B cell (primary cell): ENCODE data around the gene MED17. TPM values are rescaled to one million over a fixed set of nuclear protein-coding genes. Genes with fewer than 3 reads are reported as not detected.

Experiments
- ATAC-seq: fragments of 200-7000 bp; cut with Tn5 transposase; one replicate; pipeline ENCODE4 v1.10.0; 2021; ENCODE audit warnings: low read depth, mild to moderate bottlenecking, moderate number of reproducible peaks, moderate library complexity
- CTCF ChIA-PET: fragments of 350-600 bp; sonication (Branson Sonifier 250); formaldehyde crosslinking; loops from one replicate; lab custom pipeline; 2021; ENCODE audit warnings: antibody characterized with exemption, inconsistent platforms; lab: Charles Lee
- POLR2A ChIA-PET: fragments of 350-600 bp; sonication (Branson Sonifier 250); formaldehyde crosslinking; loops from one replicate; lab custom pipeline; 2021; ENCODE audit warnings: antibody characterized with exemption; lab: Charles Lee
- DNase-seq: peaks from one replicate; pipeline ENCODE4 v3.0.0; 2013
- H2AFZ ChIP-seq: 2 replicates; pipeline ENCODE4 v1.6.1; 2012; ENCODE audit warnings: mild to moderate bottlenecking, low read depth, low read length; ENCODE audit not compliant: insufficient read depth, poor library complexity, severe bottlenecking
- H3K27ac ChIP-seq, 2 donors: 1 replicate in 1 of 2; 2 replicates in 1 of 2; pipeline ENCODE4 v1.5.1; 2012 to 2013; ENCODE audit warnings: low read length in 2 of 2, mild to moderate bottlenecking in 2 of 2, moderate library complexity in 1 of 2
- H3K27me3 ChIP-seq, 4 experiments: fragments of 200-600 bp in 1 of 4; sonication (generic) in 1 of 4; replicated peaks in 1 of 4; 1 replicate in 2 of 4; 2 replicates in 2 of 4; pipeline versions ENCODE4 v1.6.1 to v1.7.0; 2013 to 2016; ENCODE audit warnings: low read length in 3 of 4, mild to moderate bottlenecking in 2 of 4, mixed read lengths in 1 of 4, moderate library complexity in 1 of 4; ENCODE audit not compliant: insufficient read depth in 4 of 4, control insufficient read depth in 3 of 4; ENCODE audit errors: control extremely low read depth in 1 of 4
- H3K36me3 ChIP-seq, 2 experiments: replicated peaks in 1 of 2; 1 replicate in 1 of 2; 2 replicates in 1 of 2; pipeline versions ENCODE4 v1.6.1 to v1.7.1; 2013; ENCODE audit warnings: low read length in 1 of 2; ENCODE audit not compliant: insufficient read depth in 2 of 2, control insufficient read depth in 1 of 2; ENCODE audit errors: control extremely low read depth in 1 of 2, extremely low read depth in 1 of 2
- H3K4me1 ChIP-seq, 2 donors: fragments of 200-600 bp in 1 of 2; sonication (generic) in 1 of 2; 1 replicate in 1 of 2; 2 replicates in 1 of 2; pipeline versions ENCODE4 v1.5.1 to v1.6.1; 2013 to 2017; ENCODE audit warnings: low read length in 2 of 2; ENCODE audit not compliant: control insufficient read depth in 2 of 2, insufficient read depth in 2 of 2
- H3K4me2 ChIP-seq: replicated peaks from 2 replicates; pipeline ENCODE3; 2012; ENCODE audit warnings: mild to moderate bottlenecking, low read depth, low read length; ENCODE audit not compliant: poor library complexity, severe bottlenecking
- H3K4me3 ChIP-seq, 5 experiments: fragments of 200-600 bp in 1 of 5; sonication (generic) in 1 of 5; 1 replicate in 3 of 5; 2 replicates in 2 of 5; pipeline versions ENCODE4 v1.5.1 to v1.7.0; 2011 to 2016; ENCODE audit warnings: low read length in 4 of 5, mild to moderate bottlenecking in 4 of 5, low read depth in 2 of 5, control low read depth in 1 of 5, moderate library complexity in 1 of 5; ENCODE audit not compliant: insufficient read depth in 1 of 5; ENCODE audit errors: control extremely low read depth in 1 of 5, extremely low read depth in 1 of 5
- H3K79me2 ChIP-seq: fragments of 200-600 bp; sonication (generic); one replicate; pipeline ENCODE4 v1.6.0; 2016; ENCODE audit warnings: low read length; ENCODE audit not compliant: control insufficient read depth, insufficient read depth
- H3K9ac ChIP-seq: fragments of 200-600 bp; sonication (generic); 2 replicates; pipeline ENCODE4 v1.6.1; 2017; ENCODE audit warnings: mild to moderate bottlenecking, low read length, moderate library complexity
- H3K9me3 ChIP-seq, 3 donors: one replicate each; pipeline versions ENCODE4 v1.6.1 to v1.7.1; 2013; ENCODE audit warnings: low read length in 2 of 3; ENCODE audit not compliant: control insufficient read depth in 2 of 3, insufficient read depth in 1 of 3; ENCODE audit errors: control extremely low read depth in 1 of 3
- H4K20me1 ChIP-seq: 2 replicates; pipeline ENCODE4 v1.6.0; 2012; ENCODE audit warnings: mild to moderate bottlenecking, low read length; ENCODE audit not compliant: insufficient read depth, control insufficient read depth, poor library complexity, severe bottlenecking
- H3K27ac Mint-ChIP-seq: one replicate; pipeline ENCODE4 v1.8.0; 2021; ENCODE audit warnings: mixed read lengths
- H3K27me3 Mint-ChIP-seq: one replicate; pipeline ENCODE4 v1.8.0; 2021; ENCODE audit warnings: mixed read lengths
- H3K4me1 Mint-ChIP-seq: one replicate; pipeline ENCODE4 v1.8.0; 2021; ENCODE audit warnings: mixed read lengths
- H3K4me3 Mint-ChIP-seq: one replicate; pipeline ENCODE4 v1.8.0; 2021; ENCODE audit warnings: mixed read lengths
- H3K9me3 Mint-ChIP-seq: one replicate; pipeline ENCODE4 v1.8.0; 2022; ENCODE audit warnings: mixed read lengths; ENCODE audit not compliant: insufficient read depth
- EZH2 ChIP-seq: IDR thresholded peaks from 2 replicates; pipeline ENCODE4 v1.6.1; 2012; ENCODE audit warnings: borderline replicate concordance, low read depth, mild to moderate bottlenecking, moderate library complexity, low read length; ENCODE audit not compliant: insufficient read depth, poor library complexity, severe bottlenecking
- WGBS: methylation state at CpG from one replicate; pipeline ENCODE4 v1.1.5; 2013; ENCODE audit warnings: missing lambda C conversion rate; ENCODE audit not compliant: insufficient coverage; 5-methylcytosine and 5-hydroxymethylcytosine counted together
- intact Hi-C: fragments of 100-400 bp; cut with micrococcal nuclease; formaldehyde crosslinking; loops from one replicate; pipeline ENCODE4 v1.10.0; 2022
- polyA plus RNA-seq: library from polyadenylated mRNA; depleted of rRNA; stranded (reverse); fragments of >200 nt; gene quantifications from 2 replicates; pipeline ENCODE4 v1.2.3, GENCODE V29; 2012
- total RNA-seq, 2 donors: library from RNA; stranded (reverse); fragments of 120-200 nt in 1 of 2; gene quantifications; 1 replicate in 1 of 2; 2 replicates in 1 of 2; pipeline versions ENCODE4 v1.2.3 to v1.2.4, GENCODE V29; 2013 to 2022
- TF ChIP-seq, protein P1 (sequence below): fragments of 200-600 bp; IDR thresholded peaks from one replicate; pipeline ENCODE4 v1.8.0; 2022; ENCODE audit warnings: antibody characterized with exemption, mild to moderate bottlenecking

The MED17 gene
- total and polyA plus RNA-seq, 2 donors (not counting 1 experiment from before 2014, with no cell fraction given), result 26.1 to 78.1 TPM

- Mint-ChIP-seq H3K27ac (no peak overlapping the region), H3K9me3 (peaks cover 2% of the 10 kb centered on the region), H3K27me3 (no peaks in the 10 kb centered on the region), H3K4me3 (no peak overlapping the region), H3K4me1 (no peaks in the 10 kb centered on the region)
- DNase-seq (no peak), ATAC-seq (no peak)
- H4K20me1 ChIP-seq, result no peaks in the 10 kb centered on the region
- H3K27ac ChIP-seq, result no peak overlapping the region
- H3K9ac ChIP-seq, result no peak overlapping the region
- no peaks in the 10 kb centered on the region for H3K4me1 ChIP-seq
- CTCF ChIA-PET, result no interaction called here
- no peak overlapping the region for H2AFZ ChIP-seq
- no peak overlapping the region for H3K4me3 ChIP-seq
- no peaks in the 10 kb centered on the region for H3K27me3 ChIP-seq
- no peaks in the 10 kb centered on the region for H3K79me2 ChIP-seq
- intact Hi-C loops, result no loop called here
- H3K4me2 ChIP-seq, result no peak overlapping the region
- WGBS, result no CpG with 5 or more reads among the region's 1 CpG
- TF ChIP-seq, protein P1, sequence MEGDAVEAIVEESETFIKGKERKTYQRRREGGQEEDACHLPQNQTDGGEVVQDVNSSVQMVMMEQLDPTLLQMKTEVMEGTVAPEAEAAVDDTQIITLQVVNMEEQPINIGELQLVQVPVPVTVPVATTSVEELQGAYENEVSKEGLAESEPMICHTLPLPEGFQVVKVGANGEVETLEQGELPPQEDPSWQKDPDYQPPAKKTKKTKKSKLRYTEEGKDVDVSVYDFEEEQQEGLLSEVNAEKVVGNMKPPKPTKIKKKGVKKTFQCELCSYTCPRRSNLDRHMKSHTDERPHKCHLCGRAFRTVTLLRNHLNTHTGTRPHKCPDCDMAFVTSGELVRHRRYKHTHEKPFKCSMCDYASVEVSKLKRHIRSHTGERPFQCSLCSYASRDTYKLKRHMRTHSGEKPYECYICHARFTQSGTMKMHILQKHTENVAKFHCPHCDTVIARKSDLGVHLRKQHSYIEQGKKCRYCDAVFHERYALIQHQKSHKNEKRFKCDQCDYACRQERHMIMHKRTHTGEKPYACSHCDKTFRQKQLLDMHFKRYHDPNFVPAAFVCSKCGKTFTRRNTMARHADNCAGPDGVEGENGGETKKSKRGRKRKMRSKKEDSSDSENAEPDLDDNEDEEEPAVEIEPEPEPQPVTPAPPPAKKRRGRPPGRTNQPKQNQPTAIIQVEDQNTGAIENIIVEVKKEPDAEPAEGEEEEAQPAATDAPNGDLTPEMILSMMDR, result no peak
- TF ChIP-seq EZH2, result no peak
- H3K9me3 ChIP-seq, result peaks cover 0 to 10% (median 0%) of the 10 kb centered on the region in 3 donors
- peaks cover 2 to 48% of the 10 kb centered on the region in 2 experiments for H3K36me3 ChIP-seq
- POLR2A ChIA-PET, result no interaction called here
Measured at GRCh38 chr11:93761910-93762309, 22.2 kb upstream of the MED17 start.

DNA sequence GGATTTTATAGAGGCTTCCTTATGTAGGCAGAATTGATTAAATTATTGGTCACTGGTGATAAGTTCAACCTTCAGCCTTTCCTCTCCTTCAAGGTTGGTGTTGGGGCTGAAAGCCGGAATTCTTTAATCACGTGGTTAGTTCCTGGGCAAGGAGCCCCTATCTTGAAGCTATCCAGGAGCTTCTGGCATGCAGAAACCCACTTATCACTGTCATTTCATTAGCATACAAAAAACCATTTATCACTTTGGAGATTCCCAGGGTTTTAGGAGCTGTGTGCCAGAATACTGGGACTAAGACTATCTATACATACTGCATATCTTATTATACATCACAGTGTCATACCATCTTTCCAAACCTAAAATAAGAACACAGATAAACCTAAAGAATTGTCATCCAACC, 18.5 kb upstream of the MED17 start:
- Histone ChIP-seq H4K20me1 (no peaks in the 10 kb centered on the region), H3K36me3 (peaks cover 0 to 29% of the 10 kb centered on the region in 2 experiments), H3K4me2 (no peak overlapping the region), H3K4me1 (no peaks in the 10 kb centered on the region), H3K4me3 (no peak overlapping the region), H3K27ac (no peak overlapping the region), H3K79me2 (no peaks in the 10 kb centered on the region), H3K27me3 (no peaks in the 10 kb centered on the region), H3K9ac (no peak overlapping the region), H2AFZ (no peak overlapping the region), H3K9me3 (peaks cover 0 to 5% (median 0%) of the 10 kb centered on the region in 3 donors)
- WGBS, result 100% methylated on average over 1 of the region's 2 CpGs
- ATAC-seq (no peak), DNase-seq (no peak)
- Mint-ChIP-seq H3K27me3 (no peaks in the 10 kb centered on the region), H3K4me1 (no peaks in the 10 kb centered on the region), H3K9me3 (no peaks in the 10 kb centered on the region), H3K27ac (no peak overlapping the region), H3K4me3 (no peak overlapping the region)
- intact Hi-C loops, result no loop called here
- CTCF ChIA-PET, result no interaction called here
- POLR2A ChIA-PET, result no interaction called here
- TF ChIP-seq, protein P1, result no peak
- no peak for TF ChIP-seq EZH2
